MM.1S (cell line): ENCODE data around the gene RAPGEF2.

Source experiments
- DNase-seq: peaks from one replicate; pipeline ENCODE4 v3.0.0-alpha.2; 2015
- H2AFZ ChIP-seq: fragments of 300-600 bp; sonication (generic); 2 replicates; pipeline ENCODE4 v1.6.0; 2016; ENCODE audit warnings: antibody characterized with exemption, low read length
- H3F3A ChIP-seq: fragments of 300-600 bp; sonication (generic); 2 replicates; pipeline ENCODE4 v1.6.1; 2016; ENCODE audit warnings: mild to moderate bottlenecking, antibody characterized with exemption, low read length, moderate library complexity, mixed read lengths; ENCODE audit not compliant: insufficient read depth
- H3K27ac ChIP-seq: fragments of 300-600 bp; sonication (generic); 2 replicates; pipeline ENCODE4 v1.5.1; 2016; ENCODE audit warnings: mild to moderate bottlenecking, low read length
- H3K27me3 ChIP-seq: fragments of 300-600 bp; sonication (generic); replicated peaks from 2 replicates; pipeline ENCODE4 v1.6.0; 2016; ENCODE audit warnings: low read length; ENCODE audit not compliant: insufficient read depth
- H3K36me3 ChIP-seq: fragments of 300-600 bp; sonication (generic); replicated peaks from 2 replicates; pipeline ENCODE4 v1.6.1; 2016; ENCODE audit warnings: mild to moderate bottlenecking, low read length, mixed read lengths; ENCODE audit not compliant: insufficient read depth
- H3K4me1 ChIP-seq: fragments of 300-600 bp; sonication (generic); 2 replicates; pipeline ENCODE4 v1.6.1; 2016; ENCODE audit warnings: low read length, mixed read lengths
- H3K4me2 ChIP-seq: fragments of 300-600 bp; sonication (generic); 2 replicates; pipeline ENCODE4 v1.6.0; 2016; ENCODE audit warnings: low read depth, low read length
- H3K4me3 ChIP-seq: fragments of 300-600 bp; sonication (generic); 2 replicates; pipeline ENCODE4 v1.5.1; 2016; ENCODE audit warnings: low read length, mixed read lengths
- H3K79me2 ChIP-seq: fragments of 300-600 bp; sonication (generic); 2 replicates; pipeline ENCODE4 v1.6.1; 2016; ENCODE audit warnings: mixed run types, low read length, mixed read lengths
- H3K9ac ChIP-seq: fragments of 300-600 bp; sonication (generic); 2 replicates; pipeline ENCODE4 v1.6.1; 2016; ENCODE audit warnings: low read length, mixed read lengths
- H3K9me2 ChIP-seq: fragments of 300-600 bp; sonication (generic); replicated peaks from 2 replicates; pipeline ENCODE4 v1.6.1; 2016; ENCODE audit warnings: mild to moderate bottlenecking, low read length, mixed read lengths; ENCODE audit not compliant: insufficient read depth
- H3K9me3 ChIP-seq: fragments of 300-600 bp; sonication (generic); replicated peaks from 2 replicates; pipeline ENCODE4 v1.6.1; 2016; ENCODE audit warnings: mild to moderate bottlenecking, low read length, mixed read lengths; ENCODE audit not compliant: insufficient read depth
- H4K20me1 ChIP-seq: fragments of 300-600 bp; sonication (generic); 2 replicates; pipeline ENCODE4 v1.6.1; 2016; ENCODE audit warnings: mild to moderate bottlenecking, low read length, moderate library complexity, mixed read lengths; ENCODE audit not compliant: insufficient read depth
- EZH2 ChIP-seq: fragments of 300-600 bp; sonication (generic); optimal IDR thresholded peaks from 2 replicates; pipeline ENCODE3; 2017; ENCODE audit warnings: low read depth, mild to moderate bottlenecking, antibody characterized with exemption, low read length, mixed read lengths
- EZH2phosphoT487 ChIP-seq: fragments of 300-600 bp; sonication (generic); IDR thresholded peaks from 2 replicates; pipeline ENCODE4 v1.6.1; 2018; ENCODE audit warnings: antibody characterized with exemption, low read length
- TF ChIP-seq, protein P1 (sequence below): fragments of 300-600 bp; sonication (generic); IDR thresholded peaks from 2 replicates; pipeline ENCODE4 v1.5.1; 2016; ENCODE audit warnings: antibody characterized with exemption, low read length, mixed read lengths

The RAPGEF2 gene

DNA sequence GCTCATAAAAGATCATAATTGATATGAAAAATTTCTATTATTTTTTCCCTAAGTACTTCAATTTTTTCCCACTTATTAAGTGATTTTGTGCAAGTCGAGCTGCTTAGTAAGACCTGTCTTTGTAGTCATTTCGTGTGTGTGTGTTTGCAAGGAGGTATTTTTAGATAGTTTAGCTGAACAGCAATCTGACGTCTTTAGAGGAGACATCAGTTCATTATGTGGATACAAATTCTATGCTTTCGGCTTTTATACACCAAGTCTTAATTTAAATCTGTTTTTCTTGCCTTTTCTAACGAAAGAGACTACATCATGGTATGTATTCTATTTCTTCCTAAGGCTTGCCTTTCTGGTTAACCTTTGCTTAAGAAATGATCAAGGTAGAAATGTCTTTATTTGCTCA is 179.4 kb downstream of the RAPGEF2 start:
- no peaks in the 10 kb centered on the region for H3F3A ChIP-seq
- no peak for DNase-seq
- no peak overlapping the region for H3K4me3 ChIP-seq
- H3K36me3 ChIP-seq: no peaks in the 10 kb centered on the region
- no peak overlapping the region for H3K27ac ChIP-seq
- no peak overlapping the region for H2AFZ ChIP-seq
- H4K20me1 ChIP-seq: no peaks in the 10 kb centered on the region
- no peaks in the 10 kb centered on the region for H3K27me3 ChIP-seq
- no peaks in the 10 kb centered on the region for H3K9me2 ChIP-seq
- H3K9me3 ChIP-seq: no peaks in the 10 kb centered on the region
- no peaks in the 10 kb centered on the region for H3K79me2 ChIP-seq
- no peak overlapping the region for H3K9ac ChIP-seq
- TF ChIP-seq EZH2 (no peak), EZH2phosphoT487 (no peak)
- TF ChIP-seq, protein P1, sequence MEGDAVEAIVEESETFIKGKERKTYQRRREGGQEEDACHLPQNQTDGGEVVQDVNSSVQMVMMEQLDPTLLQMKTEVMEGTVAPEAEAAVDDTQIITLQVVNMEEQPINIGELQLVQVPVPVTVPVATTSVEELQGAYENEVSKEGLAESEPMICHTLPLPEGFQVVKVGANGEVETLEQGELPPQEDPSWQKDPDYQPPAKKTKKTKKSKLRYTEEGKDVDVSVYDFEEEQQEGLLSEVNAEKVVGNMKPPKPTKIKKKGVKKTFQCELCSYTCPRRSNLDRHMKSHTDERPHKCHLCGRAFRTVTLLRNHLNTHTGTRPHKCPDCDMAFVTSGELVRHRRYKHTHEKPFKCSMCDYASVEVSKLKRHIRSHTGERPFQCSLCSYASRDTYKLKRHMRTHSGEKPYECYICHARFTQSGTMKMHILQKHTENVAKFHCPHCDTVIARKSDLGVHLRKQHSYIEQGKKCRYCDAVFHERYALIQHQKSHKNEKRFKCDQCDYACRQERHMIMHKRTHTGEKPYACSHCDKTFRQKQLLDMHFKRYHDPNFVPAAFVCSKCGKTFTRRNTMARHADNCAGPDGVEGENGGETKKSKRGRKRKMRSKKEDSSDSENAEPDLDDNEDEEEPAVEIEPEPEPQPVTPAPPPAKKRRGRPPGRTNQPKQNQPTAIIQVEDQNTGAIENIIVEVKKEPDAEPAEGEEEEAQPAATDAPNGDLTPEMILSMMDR: no peak
- no peaks in the 10 kb centered on the region for H3K4me1 ChIP-seq
- H3K4me2 ChIP-seq: no peak overlapping the region

DNA sequence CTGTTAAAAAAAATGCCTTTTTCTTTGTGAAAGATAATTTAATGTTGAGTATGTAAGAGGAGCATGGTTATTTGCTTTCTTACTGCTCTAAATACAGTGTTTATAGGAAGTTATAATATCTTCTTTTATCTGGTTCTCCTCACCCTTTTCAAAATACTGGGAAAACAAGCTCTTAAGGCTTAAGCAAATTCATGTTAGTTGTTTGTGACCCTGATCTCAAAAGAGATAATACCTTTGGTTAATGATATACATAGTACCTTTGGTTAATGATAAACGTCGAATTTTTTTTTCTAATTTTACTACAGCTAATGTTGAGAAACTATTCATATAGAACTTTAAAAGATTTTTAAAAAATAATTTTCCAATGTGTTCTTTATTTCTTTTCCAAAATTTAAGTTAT is 180.1 kb downstream of the RAPGEF2 start:
- no peaks in the 10 kb centered on the region for H3K36me3 ChIP-seq
- no peak overlapping the region for H2AFZ ChIP-seq
- no peaks in the 10 kb centered on the region for H3K9me2 ChIP-seq
- no peaks in the 10 kb centered on the region for H4K20me1 ChIP-seq
- no peak overlapping the region for H3K27ac ChIP-seq
- DNase-seq: no peak
- H3K9ac ChIP-seq: no peak overlapping the region
- TF ChIP-seq EZH2phosphoT487: no peak
- no peak for TF ChIP-seq EZH2
- TF ChIP-seq, protein P1: no peak
- H3K9me3 ChIP-seq: no peaks in the 10 kb centered on the region
- no peak overlapping the region for H3K4me3 ChIP-seq
- H3F3A ChIP-seq: no peaks in the 10 kb centered on the region
- no peaks in the 10 kb centered on the region for H3K79me2 ChIP-seq
- H3K4me1 ChIP-seq: no peaks in the 10 kb centered on the region
- H3K27me3 ChIP-seq: no peaks in the 10 kb centered on the region
- no peak overlapping the region for H3K4me2 ChIP-seq

DNA sequence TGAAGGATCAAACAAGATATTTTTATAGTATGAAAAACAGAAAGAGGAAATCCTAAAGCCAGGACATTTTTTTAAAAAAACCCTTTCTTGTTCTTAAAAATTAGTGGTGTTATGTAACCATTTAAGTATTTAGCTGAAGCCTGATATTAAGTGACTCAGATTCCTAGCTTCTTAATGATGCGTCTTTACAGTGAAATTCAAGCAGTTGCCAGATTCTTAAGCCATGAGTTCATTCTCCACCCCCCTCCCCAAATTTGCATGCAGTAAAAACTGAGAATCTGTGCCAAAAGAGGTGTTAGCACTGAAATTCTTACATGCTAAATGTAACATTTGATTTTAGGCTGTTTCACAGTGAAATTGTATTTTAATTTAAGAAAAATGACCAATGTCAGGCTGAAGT is 180.8 kb downstream of the RAPGEF2 start:
- no peak for DNase-seq
- no peaks in the 10 kb centered on the region for H4K20me1 ChIP-seq
- H3K9me2 ChIP-seq: no peaks in the 10 kb centered on the region
- no peaks in the 10 kb centered on the region for H3K36me3 ChIP-seq
- no peaks in the 10 kb centered on the region for H3K9me3 ChIP-seq
- H2AFZ ChIP-seq: no peak overlapping the region
- no peak for TF ChIP-seq EZH2phosphoT487
- no peak for TF ChIP-seq EZH2
- TF ChIP-seq, protein P1: no peak
- H3K27ac ChIP-seq: no peak overlapping the region
- no peaks in the 10 kb centered on the region for H3K4me1 ChIP-seq
- H3K9ac ChIP-seq: no peak overlapping the region
- no peak overlapping the region for H3K4me3 ChIP-seq
- H3K27me3 ChIP-seq: no peaks in the 10 kb centered on the region
- H3K79me2 ChIP-seq: no peaks in the 10 kb centered on the region
- no peak overlapping the region for H3K4me2 ChIP-seq
- no peaks in the 10 kb centered on the region for H3F3A ChIP-seq
